Activated CD4-positive, alpha-beta T cell treated with anti-CD3 and anti-CD28 coated beads, Interleukin-2, amount 50 U/mL, for 16 hours (primary cell): ENCODE data around the gene ME3.

ENCODE experiments used
- DNase-seq: peaks from one replicate; pipeline ENCODE4 v3.0.0-alpha.2; 2020

The ME3 gene

DNA sequence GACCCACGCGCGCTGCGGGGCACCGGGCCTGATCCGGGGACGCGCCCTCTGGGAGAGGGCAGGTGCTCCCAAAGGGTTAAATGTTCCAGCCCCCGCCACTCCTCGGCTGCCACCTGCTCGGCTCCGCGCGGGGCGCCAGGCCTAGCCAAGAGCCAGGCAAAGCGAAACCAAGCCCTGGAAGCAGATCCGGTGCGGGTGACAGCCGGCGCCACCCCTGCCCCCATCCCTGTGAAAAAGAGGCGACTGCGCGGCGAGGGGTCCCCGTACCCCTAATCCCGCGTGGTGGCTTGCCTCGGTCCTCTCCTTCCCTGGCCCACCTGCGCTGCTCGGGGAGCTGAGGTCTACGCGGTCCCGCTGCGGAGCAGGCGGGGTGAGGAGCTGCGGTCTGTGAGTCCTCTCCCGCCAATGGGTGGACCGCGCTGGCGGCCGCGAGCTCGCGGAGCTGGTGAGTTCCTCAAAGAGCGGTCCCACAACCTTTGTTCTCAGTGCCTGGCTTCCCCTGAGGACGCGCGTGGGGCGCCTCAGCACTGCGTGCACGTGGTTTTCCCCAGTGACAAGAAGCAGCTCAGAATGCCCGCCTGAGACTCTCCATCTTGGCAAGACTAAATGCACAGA is at the start of gene ME3:
ME3 (minus strand) TSS at position 610 of the 615 bp plus-strand sequence.
- DNase-seq, result peak; percentile 53

DNA sequence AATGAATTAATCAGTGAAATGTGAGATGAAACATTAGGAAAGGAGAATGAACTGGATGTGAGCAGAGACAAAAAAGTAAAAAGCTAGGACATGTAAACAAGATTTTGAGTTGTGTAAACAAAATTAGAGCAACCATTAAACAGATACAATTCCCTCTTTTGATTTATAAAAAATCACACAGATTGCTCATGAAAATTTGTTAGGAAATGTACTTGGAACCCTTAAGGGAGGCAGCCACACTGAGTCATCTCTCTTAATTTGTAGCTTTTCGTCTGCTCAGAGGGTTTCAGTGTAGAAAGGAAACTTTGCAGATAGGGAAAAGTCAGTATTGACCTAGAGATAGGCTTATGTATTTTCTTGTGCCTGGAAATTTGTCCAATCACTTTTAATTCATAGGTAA is 49.6 kb upstream of the ME3 start:
- no peak for DNase-seq

DNA sequence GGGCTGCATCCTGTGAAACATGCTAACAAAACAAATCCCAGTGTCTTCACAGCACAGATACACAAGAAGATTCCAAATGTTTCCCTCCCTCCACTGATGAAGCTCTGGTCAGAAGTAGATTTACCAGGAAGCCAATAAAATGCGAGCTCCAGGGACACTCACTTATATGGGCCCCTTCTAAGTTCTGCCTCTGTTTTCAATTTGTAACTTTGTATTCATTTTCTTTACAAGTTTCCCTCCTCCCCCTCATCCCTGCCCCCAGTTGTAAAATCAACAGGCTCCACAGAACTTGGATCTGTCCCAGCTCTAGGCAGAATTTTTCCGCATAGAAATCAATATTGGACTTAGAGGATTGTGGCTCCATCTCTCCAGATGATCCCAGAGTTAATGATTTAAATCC is 48.1 kb upstream of the ME3 start:
- DNase-seq, result no peak

DNA sequence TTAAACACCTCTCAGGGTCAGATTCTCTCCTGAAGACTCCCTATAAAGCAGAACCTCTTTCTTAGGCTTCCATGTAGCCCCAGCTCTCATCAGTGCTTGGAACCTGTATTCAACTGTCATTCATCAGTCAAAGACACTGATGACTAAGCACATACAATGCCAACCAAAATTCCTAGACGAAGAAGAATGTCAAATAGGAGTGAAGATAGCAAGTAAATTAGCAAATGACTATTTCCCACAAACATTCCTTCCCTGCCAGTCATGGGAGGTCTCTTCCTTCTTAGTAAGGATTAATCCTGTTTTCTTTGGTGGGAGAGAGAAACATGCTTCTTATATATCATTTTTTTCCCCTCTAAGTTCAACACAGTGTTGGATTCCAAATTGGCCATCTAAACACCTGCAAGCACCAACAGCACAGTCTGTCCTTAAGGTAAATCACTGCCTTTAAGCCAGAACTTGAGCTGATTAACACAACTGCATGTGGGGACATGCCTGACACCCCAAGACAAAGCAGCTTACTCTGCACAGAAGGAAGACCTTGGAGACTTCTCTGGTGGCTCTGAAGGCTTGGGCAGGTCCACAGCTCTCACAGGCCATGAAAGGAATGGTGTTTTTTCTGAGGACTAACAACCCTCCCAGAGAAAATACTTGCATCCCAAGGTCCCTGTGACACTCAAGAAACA is 47.5 kb upstream of the ME3 start:
- no peak for DNase-seq

DNA sequence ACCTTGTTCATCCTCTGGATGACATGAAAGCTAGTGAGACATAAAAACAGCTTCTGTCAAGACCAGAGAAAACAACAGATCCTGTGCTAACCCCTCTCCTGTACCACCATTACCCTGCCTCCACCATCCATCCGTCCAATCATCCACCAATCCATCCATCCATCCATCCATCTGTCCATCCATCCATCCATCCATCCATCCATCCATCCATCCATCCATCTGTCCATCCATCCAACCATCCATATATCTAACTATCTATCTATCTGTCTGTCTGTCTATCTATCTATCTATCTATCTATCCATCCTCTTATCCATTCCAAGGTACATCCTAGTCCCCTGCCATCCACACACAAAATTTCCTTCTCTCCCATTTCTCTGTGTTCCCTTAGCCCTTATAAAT is 46.6 kb upstream of the ME3 start:
- no peak for DNase-seq

DNA sequence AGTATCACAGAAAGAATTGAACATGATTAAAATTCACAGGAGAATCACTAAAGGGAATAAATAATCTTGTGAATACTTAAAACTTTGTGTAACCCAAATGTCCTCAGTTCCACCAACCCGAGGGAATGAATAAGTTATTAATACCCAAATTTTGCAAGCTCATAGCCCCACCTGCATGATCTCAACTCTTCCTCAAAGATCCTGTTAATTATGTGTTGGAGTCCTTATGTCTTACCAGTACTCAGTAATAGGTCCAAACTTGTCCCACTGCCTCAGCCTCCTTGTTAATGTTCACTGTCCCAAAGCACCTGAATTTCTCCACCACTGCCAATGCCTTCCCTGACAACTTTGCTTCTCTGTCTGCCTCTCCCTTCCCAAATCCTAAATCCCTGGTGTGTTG is 46.1 kb upstream of the ME3 start:
- DNase-seq, result no peak

DNA sequence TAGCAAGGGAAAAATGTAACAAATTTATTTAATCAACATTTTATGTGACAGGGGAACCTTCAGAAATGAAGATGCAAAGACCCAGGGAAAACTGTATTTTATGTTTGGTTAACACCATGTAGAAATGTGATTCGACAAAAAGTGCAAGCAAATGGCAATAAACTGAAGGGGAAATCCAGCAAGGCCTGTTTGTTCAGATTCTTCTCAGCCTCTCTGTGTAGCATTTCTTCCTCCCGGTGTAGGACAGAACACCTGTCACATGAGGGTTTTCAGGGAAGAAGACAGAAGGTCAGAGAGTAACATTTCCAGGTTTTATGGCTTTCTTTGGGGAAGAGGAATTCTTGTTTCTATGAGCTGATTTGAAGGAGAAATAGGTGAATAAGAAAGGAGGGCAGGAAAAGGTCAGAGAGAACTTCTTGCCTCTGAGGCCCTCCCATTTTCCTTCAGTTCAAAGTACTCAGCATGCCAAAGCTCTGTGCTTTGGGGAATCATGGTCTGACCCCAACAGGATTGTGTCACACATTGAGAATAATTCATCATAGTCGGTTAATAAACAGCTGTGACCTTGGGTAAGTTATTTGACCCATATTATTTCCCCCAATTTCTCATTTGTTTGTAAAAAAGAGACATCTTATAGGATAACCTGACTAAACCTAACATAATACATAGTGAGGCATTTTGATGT is 45.5 kb upstream of the ME3 start:
- no peak for DNase-seq

DNA sequence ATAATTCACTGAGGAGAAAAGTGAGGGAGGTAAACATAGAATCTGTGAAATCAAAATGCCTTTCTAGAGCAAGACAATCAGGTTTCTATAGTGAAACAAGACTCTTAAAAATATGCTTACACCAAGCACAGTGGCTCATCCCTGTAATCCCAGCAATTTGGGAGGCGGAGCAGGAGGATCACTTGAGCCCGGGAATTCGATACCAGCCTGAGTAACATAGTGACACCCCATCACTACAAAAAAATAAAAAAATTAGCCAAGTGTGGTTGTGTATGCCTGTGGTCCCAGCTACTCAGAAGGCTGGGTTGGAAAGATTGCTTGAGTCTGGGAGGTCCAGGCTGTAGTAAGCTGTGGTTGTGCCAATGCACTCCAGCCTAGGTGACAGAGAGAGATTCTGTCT is 43.2 kb upstream of the ME3 start:
- no peak for DNase-seq

DNA sequence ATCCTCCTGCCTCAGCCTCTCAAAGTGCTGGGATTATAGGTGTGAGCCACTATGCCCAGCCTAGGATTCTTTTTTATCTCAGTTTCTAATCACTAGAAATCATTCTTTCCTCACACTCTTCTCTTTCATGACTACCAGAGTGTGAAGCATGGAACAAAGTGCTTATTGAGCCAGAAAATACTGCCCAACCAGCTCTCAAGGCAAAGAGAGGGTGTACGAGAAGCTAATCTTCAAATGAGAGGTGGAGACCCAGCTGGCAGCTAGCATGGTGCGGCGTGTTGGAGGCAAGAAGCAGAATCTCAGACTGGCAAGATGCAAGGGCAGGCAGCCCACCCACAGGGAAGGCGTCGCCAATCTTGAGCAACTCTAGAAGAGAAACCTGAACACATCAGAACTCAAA is 41.1 kb upstream of the ME3 start:
- DNase-seq, result no peak

DNA sequence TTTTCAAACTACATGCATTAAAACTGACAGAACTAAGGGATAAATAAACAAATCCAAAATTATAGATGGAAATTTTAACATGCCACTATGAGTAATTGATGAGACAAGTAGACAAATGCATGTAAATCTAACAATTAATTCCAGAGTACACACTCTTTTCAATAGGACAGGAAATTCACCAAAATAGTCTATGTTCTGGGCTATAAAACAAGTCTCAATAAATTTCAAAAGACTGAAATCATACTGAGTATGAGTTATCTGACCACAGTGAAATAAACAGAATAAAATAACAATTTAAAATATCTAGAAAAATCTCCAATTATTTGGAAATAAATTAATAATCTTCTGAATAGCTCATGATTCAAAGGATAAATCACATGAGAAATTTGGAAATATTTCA is 38.5 kb upstream of the ME3 start:
- no peak for DNase-seq

DNA sequence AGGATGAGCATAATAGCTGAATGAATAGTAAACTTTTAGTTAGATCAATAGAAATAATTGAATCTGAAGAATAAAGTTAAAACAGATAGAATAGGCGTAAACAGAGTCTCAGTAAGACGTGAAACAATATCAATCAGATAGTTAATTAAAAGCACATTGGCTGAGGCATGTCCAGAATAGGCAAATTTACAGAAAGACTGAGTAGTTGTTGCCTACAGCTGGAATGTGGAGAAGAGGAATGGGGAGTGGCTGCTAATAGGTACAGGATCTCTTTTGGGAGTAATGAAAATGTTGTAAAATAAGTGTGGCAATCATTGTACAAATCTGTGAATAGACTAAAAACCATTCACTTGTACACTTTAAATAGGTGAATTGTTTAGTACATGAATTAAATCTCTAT is 36.3 kb upstream of the ME3 start:
- no peak for DNase-seq

DNA sequence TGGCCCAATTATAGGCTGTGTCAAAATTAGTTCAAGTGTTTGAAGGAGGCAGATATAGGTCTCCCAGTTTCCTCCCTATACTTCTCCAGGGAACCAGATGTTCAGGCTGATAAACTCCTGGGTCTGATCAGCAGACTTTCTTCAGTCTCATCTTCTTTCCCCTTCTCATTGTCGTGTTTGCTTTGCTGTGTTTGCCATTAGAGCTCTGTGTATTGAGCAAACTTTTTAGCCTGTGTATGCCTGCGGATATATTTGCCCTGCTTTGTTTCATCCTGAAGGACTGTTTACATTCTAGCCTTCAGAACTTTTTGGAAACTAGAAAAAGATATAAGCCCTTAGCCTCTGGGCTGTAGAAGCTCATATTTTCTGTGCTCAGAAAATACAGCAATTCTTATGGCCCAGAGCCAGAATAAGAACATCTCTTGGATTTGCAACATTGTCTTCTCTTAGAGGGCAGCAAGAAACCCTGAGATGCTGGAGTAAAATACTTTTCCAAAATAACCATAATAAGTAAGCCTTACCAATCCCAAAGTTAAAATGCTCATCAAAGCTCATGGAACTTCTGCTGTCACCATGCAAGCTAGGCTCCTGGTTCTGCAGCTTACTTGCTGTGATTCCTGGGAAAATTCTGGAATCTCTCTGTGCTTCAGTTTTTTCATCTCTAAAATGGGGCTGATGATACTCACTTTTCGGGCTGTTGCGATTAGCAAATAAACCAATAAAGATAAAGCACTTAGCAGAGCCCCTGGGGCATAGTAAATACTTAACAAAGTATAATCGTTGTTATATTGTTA is 34.1 kb upstream of the ME3 start:
- no peak for DNase-seq

DNA sequence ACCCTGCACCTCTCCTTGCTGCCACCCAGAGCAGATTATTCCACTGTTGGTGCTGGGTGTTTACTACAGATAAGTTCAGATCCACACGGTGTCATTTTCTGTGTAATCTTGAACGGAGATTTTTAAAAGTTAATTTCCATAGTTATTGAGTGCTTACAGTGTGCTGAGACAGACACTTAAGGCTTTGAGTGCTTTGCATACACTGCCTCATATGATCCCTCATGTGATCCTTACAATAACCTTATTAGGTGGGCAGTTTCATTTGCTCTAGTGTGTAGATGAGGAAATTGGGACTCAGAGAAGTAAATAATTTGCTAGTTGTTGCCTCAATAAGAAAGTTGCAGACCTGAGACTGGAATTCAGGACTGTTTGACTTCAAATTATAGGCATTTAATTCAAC is 32.3 kb upstream of the ME3 start:
- DNase-seq, result no peak

DNA sequence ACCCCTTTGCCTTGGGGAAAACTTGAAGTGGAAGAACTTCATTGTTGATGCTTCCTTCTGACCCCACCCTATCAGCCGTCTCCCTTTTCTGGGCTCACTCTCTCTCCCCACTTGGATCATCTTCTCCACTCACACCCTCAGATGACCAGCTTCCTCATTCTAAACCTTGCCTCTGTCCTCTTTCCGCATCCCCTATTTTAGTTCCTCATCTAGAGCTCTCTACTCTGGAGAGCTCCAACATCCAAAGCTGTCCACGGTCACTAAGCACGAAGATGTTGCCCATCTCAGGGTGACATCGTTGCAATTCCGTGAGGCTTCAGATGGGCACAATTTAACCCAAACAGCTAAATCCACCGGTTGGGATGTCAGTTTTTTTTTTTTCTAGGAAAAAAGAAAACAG is 31.6 kb upstream of the ME3 start:
- no peak for DNase-seq

DNA sequence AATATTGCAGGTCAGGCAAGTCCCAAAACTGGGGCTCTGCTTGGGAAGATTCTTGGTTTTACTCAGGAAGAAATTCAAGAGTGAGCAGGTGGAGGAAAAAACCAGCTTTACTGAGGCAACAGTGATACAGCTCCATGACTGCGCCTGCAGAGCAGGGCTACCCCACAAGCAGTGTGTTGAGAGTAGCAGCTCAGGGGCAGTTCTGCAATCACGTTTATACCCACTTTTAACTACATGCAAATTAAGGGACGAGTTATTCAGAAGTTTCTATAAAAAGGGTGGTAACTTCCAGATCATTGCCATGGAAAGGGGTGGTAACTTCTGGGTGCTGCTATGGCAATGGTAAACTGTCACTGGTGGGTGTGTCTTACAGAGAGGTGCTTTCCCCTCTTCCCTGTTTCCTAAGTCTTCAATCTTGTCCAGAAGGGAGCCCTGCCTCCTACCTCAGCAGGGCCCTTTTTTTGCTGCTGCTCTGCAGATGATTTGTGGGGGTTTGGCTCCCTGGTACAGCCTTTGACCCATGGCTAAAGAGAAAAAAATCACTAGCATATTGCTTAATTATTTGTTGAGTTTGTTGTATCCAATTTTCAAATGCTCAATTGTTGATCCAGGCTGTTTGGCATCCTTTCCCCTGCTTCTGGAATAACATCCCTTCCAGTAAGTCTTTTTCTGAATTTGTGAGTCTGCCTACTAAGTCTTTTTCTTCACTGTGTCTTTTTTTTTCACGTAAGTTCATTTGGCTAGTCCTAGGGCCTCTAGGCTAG is 30.0 kb upstream of the ME3 start:
- DNase-seq, result no peak

DNA sequence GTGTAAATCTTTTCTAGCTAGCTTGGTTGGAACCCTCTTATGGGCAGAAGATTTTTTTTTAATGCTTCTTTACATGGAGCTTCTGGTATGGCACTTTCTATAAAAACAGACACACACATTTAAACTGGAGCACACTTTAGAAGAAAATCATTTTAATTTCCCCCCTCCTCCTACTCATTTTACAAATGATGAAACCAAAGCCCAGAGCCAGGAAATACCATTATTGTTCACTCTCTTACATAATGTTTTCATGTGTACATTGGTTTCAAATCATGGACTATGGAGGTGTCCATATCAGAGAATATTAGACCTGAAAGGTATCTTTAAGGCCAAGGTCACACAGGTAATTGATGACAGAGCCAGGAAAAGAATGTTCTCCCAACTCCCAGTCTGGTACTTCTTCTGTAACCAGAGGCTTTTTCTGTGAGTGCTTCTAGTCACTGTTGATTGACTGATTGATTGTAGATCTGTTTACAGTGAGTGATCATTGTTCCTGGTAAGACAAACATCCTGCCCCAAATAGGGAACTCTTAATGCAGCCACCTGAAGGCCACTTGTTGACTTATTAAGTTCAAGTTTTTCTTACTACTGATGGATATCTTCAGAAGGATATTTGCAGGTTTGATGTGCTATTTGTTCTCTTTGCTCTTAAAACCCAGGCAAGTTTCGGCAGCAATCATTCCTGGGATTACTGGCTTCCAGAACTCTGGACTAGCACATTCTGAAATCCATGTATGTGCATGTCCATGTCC is 26.8 kb upstream of the ME3 start:
- no peak for DNase-seq

DNA sequence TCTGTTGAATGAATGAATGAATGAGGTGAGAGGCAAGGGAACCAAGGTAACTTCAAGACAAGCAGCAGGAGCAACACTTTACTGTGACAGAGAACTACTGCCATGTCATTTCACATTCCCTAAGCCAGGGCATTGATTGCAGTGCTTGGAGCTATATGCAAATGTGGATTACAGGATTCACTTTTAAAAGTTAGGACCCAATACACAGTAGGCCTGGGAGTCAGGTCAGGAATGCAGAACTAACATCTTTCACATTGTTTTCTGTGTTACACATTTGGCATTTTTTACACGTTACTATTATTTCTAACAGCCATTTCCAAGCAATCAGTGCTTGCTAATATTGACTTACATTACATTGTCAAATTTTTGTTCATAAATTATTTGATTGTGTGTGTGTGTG is 26.2 kb upstream of the ME3 start:
- DNase-seq, result no peak

DNA sequence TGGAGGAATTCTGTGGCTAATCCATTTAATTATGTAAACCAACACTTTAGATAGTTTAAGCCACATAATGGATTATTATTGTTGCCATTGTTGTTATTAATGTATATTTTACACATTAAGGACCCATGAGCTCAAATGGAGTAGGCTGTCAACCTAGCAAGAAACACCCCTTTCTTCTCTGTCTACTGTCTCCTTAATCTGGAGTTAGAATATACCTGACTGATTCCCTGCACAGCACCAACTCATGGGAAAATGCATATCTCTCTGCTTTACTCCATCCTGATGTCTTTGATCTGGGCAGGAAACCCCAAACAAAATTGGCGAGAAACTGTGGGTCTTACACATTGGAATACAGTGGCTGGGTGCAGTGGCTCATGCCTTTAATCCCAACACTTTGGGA is 24.0 kb upstream of the ME3 start:
- no peak for DNase-seq

DNA sequence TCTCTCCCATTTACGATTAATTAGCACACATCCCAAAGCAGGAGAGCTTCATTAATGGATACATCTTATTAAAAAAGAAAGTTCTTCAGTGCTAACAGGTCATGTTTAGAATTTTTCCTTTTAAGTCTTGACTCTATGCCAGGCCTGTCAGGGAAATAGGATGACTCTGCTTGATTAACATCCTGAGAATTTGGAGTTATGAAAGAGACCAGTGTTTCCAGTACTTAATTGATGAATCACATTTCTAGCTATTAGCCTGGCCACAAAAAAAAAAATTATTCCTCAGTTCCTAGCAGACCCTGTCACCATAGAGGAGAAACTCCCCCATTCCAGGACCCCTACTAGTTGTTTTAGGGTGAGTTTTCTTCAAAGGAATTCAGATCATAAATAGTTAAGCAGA is 23.6 kb upstream of the ME3 start:
- DNase-seq, result no peak

DNA sequence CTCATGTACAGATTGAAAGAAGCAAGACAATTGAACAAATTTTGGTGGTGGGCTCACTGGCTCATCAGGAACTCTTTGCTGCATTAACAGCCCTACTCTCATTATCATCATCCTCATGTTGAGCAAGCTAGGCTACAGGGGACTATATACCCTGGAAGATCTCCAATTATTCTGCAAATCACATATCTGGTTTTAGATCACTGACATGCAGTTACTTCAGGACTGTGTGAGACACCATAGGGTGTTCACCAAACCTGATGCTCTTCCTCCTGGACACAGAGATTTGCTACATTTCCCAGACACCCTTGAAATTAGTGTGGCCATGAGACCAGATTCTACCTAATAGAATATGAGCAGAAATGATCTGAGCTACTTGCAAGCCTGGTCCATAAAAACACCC is 23.0 kb upstream of the ME3 start:
- no peak for DNase-seq

DNA sequence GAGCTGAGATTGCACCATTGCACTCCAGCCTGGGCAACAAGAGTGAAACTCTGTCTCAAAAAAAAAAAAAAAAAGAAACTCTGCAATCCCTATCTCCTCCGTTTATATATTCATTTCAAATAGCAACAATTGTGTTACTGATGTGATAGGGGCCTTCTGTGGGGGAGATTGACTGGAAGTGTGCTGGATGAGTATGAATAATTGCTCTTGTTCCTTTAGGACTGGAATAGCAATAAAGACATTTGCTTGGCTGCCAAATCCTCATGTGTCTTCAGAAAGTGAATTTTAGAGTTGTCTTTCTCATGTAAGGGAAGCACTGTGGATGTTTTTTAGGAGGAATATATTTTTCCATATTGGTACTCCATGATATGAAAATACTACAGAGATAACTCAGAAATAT is 21.1 kb upstream of the ME3 start:
- DNase-seq, result no peak

DNA sequence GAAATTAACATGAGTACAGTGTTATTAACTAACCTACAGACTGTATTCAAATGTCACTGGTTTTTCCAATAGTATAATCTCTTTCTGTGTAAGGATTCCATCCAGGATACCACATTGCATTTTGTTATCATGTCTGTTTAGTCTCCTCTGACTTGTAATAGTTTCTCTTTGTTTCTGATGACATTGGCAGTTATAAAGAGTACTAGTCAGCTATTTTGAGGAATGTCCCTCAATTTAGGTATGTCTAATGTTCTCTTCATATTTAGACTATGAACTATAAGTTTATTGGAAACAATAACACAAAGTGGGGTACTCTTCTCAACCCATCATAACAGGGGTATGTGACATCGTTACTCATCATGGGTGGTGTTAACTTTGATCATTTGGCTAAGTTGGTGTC is 20.3 kb upstream of the ME3 start:
- no peak for DNase-seq
